H54 (cell line): ENCODE measurements around the gene LMX1A.

ENCODE experiments used
- DNase-seq: peaks from one replicate; pipeline ENCODE4 v3.0.0; 2011; ENCODE audit warnings: low spot score, mixed read lengths; ENCODE audit not compliant: insufficient read length
- FAIRE-seq: peaks from 3 replicates; lab custom pipeline; 2011; peaks lifted over from hg19 to GRCh38; lab: Jason Lieb, UNC
- POLR2A ChIP-seq: IDR thresholded peaks from 2 replicates; pipeline ENCODE4 v1.6.1; 2011; ENCODE audit warnings: low read depth, mild to moderate bottlenecking, low read length

The LMX1A gene

GRCh38 chr1:165289556-165289955, 67.0 kb downstream of the LMX1A start:
- DNase-seq (no peak), FAIRE-seq (no peak)
- no peak for TF ChIP-seq POLR2A

- no peak for TF ChIP-seq POLR2A
- FAIRE-seq (no peak), DNase-seq (no peak)
Measured at GRCh38 chr1:165288350-165289120, 68.0 kb downstream of the LMX1A start.

- DNase-seq: no peak
- TF ChIP-seq POLR2A: no peak
- FAIRE-seq: no peak
Measured at GRCh38 chr1:165287781-165288180, 68.7 kb downstream of the LMX1A start.

- no peak for FAIRE-seq
- TF ChIP-seq POLR2A: no peak
- DNase-seq: no peak
Measured at GRCh38 chr1:165287329-165287728, 69.2 kb downstream of the LMX1A start.

GRCh38 chr1:165284454-165284853, 72.1 kb downstream of the LMX1A start:
- no peak for FAIRE-seq
- DNase-seq: no peak
- no peak for TF ChIP-seq POLR2A

GRCh38 chr1:165281207-165281901, 75.2 kb downstream of the LMX1A start:
- FAIRE-seq (no peak), DNase-seq (no peak)
- no peak for TF ChIP-seq POLR2A

- TF ChIP-seq POLR2A: no peak
- DNase-seq (no peak), FAIRE-seq (no peak)
Measured at GRCh38 chr1:165279882-165280281, 76.6 kb downstream of the LMX1A start.

GRCh38 chr1:165276314-165276713, 80.2 kb downstream of the LMX1A start:
- FAIRE-seq (no peak), DNase-seq (no peak)
- no peak for TF ChIP-seq POLR2A

- TF ChIP-seq POLR2A: no peak
- no peak for FAIRE-seq
- DNase-seq: no peak
Measured at GRCh38 chr1:165265196-165265838, 91.2 kb downstream of the LMX1A start.

GRCh38 chr1:165259706-165260428, 96.6 kb downstream of the LMX1A start:
- no peak for TF ChIP-seq POLR2A
- DNase-seq (no peak), FAIRE-seq (no peak)

GRCh38 chr1:165259236-165259635, 97.3 kb downstream of the LMX1A start:
- no peak for TF ChIP-seq POLR2A
- no peak for DNase-seq
- FAIRE-seq: no peak

- TF ChIP-seq POLR2A: no peak
- peak; percentile 59 for DNase-seq
- peak; percentile 66 for FAIRE-seq
Measured at GRCh38 chr1:165257969-165258459, 98.5 kb downstream of the LMX1A start.

- no peak for FAIRE-seq
- no peak for DNase-seq
Measured at GRCh38 chr1:165254896-165255625, 101.5 kb downstream of the LMX1A start.

More at GRCh38 chr1:165254896-165255625, 101.5 kb downstream of the LMX1A start:
- TF ChIP-seq POLR2A: no peak
